GM19397 (cell line): ENCODE results near the gene PDF.
A peak's percentile ranks its signal among the peaks of the same experiment; 100 is the strongest.
"Not testable (repeated sequence)": the region's sequence is repeated elsewhere in the genome, so short reads cannot be mapped to it uniquely, and the experiment has no call there.

ENCODE experiments used
- ATAC-seq: cut with Tn5 transposase; IDR thresholded peaks from one replicate; pipeline ENCODE4 v1.9.1; 2021; ENCODE audit warnings: mild to moderate bottlenecking, moderate library complexity; ENCODE audit not compliant: unreplicated experiment

The PDF gene

DNA sequence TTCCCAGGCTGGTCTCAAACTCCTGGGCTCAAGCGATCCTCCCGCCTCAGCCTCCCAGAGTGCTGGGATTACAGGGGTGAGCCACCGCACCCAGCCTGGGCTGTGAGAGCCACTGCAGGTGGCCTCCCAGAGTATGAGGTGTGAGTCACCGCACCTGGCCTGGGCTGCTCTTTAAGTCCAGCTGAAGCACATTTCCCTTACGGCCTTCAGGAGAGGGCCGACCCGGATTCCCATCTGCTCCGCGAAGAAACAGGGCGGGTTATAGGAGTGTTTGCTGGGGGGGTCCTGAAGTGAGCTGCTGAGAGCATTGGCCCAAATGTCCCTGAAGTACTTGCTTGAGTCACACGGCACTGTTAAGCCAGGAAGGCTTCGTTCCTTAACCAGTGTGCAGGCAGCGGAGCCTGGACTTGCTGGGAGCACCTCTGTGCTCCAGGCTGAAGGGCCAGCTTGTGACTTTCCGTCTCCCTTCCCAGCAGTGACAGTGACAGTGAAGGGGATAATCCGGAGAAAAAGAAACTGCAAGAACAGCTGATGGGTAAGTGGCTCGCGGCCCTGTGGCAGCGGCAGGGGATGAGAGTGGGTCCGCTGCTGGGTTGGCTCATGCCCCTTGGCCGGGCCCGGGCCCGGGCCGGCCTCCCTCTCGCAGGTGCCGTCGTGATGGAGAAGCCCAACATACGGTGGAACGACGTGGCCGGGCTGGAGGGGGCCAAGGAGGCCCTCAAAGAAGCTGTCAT, 12.0 kb downstream of the PDF start:
- ATAC-seq = no peak

DNA sequence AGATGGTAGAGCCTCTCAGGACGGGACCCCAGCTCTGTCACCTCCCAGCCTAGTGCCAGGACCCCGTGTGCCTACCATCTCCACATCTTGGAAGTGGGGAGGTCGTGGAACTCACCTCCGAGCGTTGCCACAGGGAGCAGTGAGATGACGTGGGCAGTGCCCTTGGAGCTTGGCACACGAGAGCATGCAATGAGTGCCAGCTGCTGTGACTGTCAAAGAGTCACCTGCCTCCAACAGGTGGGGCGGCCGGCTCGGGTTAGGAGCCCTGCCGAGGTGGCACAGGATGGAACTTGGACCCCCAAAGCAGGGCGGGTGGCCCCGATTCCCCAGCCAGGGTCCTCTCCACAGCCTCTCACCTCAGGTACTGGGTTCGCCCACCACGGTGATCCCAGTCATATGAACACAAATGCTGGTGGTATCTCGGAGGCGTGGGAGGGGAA, 13.8 kb downstream of the PDF start:
- ATAC-seq = no peak

DNA sequence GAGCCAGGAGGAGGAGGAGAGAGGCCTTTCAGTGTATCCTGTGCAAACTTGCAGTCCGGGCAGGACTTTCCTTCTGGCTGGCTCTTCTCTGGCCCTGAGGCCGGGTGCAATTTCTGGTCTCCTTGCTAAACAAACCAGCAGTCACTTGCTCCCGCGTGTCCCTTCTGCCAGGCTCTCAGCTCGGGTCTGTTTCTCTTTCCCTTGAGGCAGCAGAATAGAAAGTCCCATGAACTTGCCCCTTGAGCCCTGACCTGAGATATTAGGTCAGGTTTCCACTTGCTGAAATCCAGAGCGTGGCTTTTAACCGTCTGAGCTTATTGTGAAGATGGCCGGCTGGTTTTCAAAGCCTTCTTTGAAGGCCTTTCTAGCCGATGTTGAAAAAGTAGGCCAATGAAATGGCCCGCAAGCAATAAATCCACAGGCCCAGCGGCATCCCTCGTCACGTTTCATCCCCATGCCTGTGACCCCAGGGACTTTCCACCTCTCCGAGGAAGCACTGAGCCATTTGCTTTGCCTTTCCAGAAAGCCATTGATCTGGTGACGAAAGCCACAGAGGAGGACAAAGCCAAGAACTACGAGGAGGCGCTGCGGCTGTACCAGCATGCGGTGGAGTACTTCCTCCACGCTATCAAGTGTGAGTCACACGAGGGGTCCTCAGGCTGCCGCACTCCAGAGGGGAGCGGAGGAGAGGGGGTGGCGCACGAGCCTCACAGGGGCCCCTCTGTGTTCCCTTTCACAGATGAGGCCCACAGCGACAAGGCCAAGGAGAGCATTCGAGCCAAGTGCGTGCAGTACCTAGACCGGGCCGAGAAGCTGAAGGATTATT, 14.7 kb downstream of the PDF start:
- no peak for ATAC-seq

DNA sequence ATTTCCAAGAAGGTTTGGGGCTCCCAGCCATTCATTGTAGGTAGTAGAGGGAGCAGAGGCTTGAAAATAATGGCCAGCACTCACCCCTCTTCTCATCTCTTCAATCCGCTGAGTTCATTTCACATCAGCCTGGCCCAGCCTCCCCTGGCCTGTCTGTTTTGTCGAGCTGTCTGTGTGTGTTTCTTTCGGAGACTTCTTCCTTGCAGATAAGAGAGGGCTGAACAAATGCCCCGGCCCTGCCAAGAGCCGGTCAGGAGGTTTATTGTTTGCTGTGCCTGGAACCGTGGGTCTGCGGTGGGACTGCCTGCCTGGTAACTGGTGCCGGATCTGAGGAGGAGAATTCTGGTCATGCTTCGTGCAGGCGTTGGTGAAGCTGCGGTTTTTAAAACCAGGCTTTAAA, 15.9 kb downstream of the PDF start:
- ATAC-seq = no peak

GRCh38 chr16:69313469-69313868, 16.9 kb downstream of the PDF start:
- ATAC-seq = no peak

GRCh38 chr16:69311533-69312387, 18.6 kb downstream of the PDF start:
- ATAC-seq = peak; percentile 51

DNA sequence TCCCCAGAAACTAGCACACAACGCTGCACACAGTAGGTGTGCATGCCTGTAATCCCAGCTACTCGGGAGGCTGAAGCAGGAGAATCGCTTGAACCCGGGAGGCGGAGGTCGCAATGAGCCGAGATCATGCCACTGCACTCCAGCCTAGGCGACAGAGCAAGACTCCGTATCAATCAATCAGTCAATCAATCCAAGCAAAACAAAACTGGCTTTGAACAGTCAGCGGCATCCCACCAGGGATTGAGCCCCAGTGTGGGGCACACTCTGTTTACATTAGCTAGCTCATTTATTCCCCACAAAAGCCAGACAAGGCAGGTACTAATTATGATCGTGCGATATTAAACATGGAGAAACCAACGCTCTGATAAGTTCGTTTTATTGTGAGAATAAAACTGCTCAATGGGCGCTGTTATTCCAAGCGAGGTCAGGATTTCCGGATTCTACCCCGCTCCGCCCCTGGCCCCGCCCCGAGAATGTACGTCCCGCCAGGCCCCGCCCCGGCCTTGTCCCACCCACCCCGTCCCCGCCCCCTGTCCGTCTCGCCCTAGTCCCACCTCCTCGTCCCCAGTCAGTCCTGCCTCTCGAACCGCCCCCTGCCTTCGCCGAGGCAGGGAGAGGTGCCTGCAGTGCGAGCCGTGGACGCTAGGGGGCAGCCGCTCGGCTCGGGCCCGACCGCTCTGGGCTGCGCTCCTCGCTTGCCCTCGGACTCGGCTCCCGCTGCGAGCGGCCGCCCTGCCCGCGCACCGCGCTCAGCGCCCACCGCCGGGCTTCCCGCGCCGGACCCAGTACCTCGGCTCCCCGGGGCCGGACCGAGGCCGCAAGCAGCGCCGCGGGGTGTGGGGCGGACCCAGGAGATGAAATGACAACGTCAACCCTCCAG, 19.5 kb downstream of the PDF start, which contains the start of gene VPS4A:
Gene VPS4A, plus strand, starts transcription at position 698 of the 880 bp plus-strand sequence. Its CDS starts 162 bp downstream, at position 860.
- ATAC-seq = peak; percentile 95

- no peak for ATAC-seq
Measured at GRCh38 chr16:69309316-69309715, 21.1 kb downstream of the PDF start.

GRCh38 chr16:69307856-69308255, 22.5 kb downstream of the PDF start:
- no peak for ATAC-seq

DNA sequence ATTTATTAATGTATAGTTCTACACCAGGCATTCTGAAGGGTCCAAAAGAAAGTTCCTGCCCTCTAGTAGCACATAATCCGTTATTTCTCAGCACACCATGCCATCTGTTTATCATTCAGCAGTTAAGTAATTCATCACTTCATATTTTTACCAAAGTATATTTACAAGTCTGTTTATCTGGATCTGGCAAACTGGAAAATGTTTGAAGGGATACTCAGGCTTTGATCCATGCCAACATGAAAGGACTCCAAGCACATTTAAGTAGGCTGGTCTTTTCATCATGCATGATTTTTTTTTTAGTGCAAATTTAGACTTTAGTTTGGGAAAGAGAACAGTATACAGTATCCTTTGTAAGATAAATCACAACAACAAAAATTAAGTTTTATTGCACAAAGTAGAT, 23.3 kb downstream of the PDF start:
- no peak for ATAC-seq

GRCh38 chr16:69306031-69306430, 24.4 kb downstream of the PDF start:
- no peak for ATAC-seq

DNA sequence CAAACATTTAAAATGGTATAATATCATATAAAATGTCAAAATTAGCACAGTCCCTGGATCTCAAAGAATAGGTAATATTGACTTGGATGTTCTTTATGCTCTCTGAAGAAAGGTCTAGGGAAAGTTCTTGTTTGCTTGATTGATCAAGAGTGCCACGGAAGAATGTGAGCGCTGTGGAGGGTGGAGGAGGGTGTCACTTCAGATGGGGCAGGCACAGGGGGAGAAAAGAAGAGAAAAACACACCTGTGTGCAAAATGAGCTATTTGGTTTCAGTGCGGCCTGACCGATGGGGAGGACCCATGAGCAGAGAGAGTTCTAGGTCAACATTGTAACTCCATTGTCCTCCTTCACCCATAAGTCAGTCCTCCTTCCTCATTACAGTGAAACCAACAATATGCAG, 28.1 kb downstream of the PDF start:
- ATAC-seq = no peak

- no peak for ATAC-seq
Measured at GRCh38 chr16:69301861-69302260, 28.5 kb downstream of the PDF start.

- ATAC-seq = no peak
Measured at GRCh38 chr16:69301187-69301586, 29.2 kb downstream of the PDF start.

DNA sequence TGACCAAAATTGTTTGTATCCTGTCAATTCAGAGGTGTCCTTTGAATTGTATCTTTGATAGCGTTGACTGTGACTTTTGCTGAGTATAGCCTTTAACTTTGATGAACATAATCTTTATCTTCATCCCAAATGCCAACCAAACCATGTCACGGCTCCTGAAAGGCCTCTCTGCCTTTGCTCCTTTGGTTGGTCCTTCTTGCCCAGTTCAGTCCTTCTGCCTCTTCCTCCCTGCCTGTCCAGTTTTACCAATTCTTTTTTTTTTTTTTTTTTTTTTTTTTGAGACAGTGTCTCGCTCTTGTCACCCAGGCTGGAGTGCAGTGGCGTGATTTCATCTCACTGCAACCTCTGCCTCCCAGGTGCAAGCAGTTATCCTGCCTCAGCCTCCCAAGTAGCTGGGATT, 32.1 kb downstream of the PDF start:
- no peak for ATAC-seq

DNA sequence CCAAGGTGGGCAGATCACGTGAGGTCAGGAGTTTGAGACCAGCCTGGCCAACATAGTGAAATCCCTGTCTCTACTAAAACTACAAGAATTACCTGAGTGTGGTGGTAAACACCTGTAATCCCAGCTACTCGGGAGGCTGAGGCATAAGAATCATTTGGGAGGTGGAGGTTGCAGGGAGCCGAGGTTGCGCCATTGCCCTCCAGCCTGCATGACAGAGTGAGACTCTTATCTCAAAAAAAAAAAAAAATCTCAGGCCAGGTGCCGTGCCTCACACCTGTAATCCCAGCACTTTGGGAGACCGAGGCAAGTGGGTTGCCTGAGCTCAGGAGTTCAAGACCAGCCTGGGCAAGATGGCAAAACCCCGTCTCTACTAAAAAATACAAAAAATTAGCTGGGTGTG, 33.6 kb downstream of the PDF start:
- ATAC-seq = not testable (repeated sequence)

DNA sequence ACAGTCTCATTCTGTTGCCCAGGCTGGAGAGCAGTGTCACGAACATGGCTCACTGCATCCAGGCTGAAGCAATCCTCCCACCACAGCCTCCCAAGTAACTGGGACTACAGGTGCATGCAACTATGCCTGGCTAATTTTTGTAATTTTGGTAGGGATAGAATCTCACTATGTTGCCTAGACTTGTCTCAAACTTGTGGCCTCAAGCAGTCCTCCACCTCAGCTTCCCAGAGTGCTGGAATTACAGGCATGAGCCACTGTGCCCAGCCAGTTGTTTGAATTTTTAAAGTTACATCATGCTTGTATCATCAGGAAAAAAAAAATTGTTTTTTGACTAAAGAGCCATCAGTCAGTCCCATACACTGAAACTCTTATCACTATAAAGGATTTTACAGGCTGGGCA, 36.3 kb downstream of the PDF start:
- no peak for ATAC-seq

- ATAC-seq = no peak
Measured at GRCh38 chr16:69293401-69293800, 37.0 kb downstream of the PDF start.

GRCh38 chr16:69291657-69292056, 38.7 kb downstream of the PDF start:
- not testable (repeated sequence) for ATAC-seq
